ENCODE data around the gene CACNG5. TPM values are rescaled to one million over a fixed set of nuclear protein-coding genes. Genes with fewer than 3 reads are reported as not detected.
"Not testable (repeated sequence)": the region's sequence is repeated elsewhere in the genome, so short reads cannot be mapped to it uniquely, and the experiment has no call there.

Gene CACNG5
- polyA plus RNA-seq, 6 donors from 2014 or later: not detected

- H3K27me3 Mint-ChIP-seq: peaks cover 0 to 43% (median 17%) of the 10 kb centered on the region in 3 donors
Measured at GRCh38 chr17:66865151-66865550, 30.2 kb downstream of the CACNG5 start.

GRCh38 chr17:66873962-66874361 lies 39.0 kb downstream of the CACNG5 start:
- ATAC-seq (ENCODE audit: low read depth in 2 of 2) (no peak), DNase-seq (no peak)
- H3K27me3 Mint-ChIP-seq: peaks cover 3 to 35% (median 21%) of the 10 kb centered on the region in 3 donors
- H3K36me3 Mint-ChIP-seq: peaks cover 0 to 5% of the 10 kb centered on the region in 2 donors
- H3K27ac Mint-ChIP-seq: no peak overlapping the region
- H3K4me1 Mint-ChIP-seq: no peaks in the 10 kb centered on the region
- no peak overlapping the region for H3K4me3 Mint-ChIP-seq
- H3K9me3 Mint-ChIP-seq: peaks cover 0 to 13% (median 6%) of the 10 kb centered on the region in 7 donors

More at GRCh38 chr17:66865151-66865550, 30.2 kb downstream of the CACNG5 start:
- no peak overlapping the region for H3K4me3 Mint-ChIP-seq
- H3K36me3 Mint-ChIP-seq: no peaks in the 10 kb centered on the region
- H3K27ac Mint-ChIP-seq: no peak overlapping the region
- H3K4me1 Mint-ChIP-seq: no peaks in the 10 kb centered on the region
- ATAC-seq (ENCODE audit: low read depth in 2 of 2) (no peak), DNase-seq (no peak)
- peaks cover 6 to 48% (median 21%) of the 10 kb centered on the region in 7 donors for H3K9me3 Mint-ChIP-seq

GRCh38 chr17:66884931-66885330 lies 50.0 kb downstream of the CACNG5 start:
- DNase-seq: no peak
- ATAC-seq (ENCODE audit: low read depth in 2 of 2): no peak
- H3K4me1 Mint-ChIP-seq: no peaks in the 10 kb centered on the region
- no peaks in the 10 kb centered on the region for H3K36me3 Mint-ChIP-seq
- H3K27ac Mint-ChIP-seq: no peak overlapping the region
- H3K4me3 Mint-ChIP-seq: no peak overlapping the region
- H3K9me3 Mint-ChIP-seq: peaks cover 2 to 18% (median 13%) of the 10 kb centered on the region in 7 donors
- peaks cover 0 to 21% (median 18%) of the 10 kb centered on the region in 3 donors for H3K27me3 Mint-ChIP-seq

- no peak for DNase-seq
- no peaks in the 10 kb centered on the region for H3K4me1 Mint-ChIP-seq
- no peak for ATAC-seq (ENCODE audit: low read depth in 2 of 2)
- no peak overlapping the region for H3K4me3 Mint-ChIP-seq
- H3K27me3 Mint-ChIP-seq: peaks cover 0 to 21% (median 18%) of the 10 kb centered on the region in 3 donors
- H3K27ac Mint-ChIP-seq: no peak overlapping the region
- H3K36me3 Mint-ChIP-seq: no peaks in the 10 kb centered on the region
- H3K9me3 Mint-ChIP-seq: peaks cover 2 to 17% (median 10%) of the 10 kb centered on the region in 7 donors
Measured at GRCh38 chr17:66885417-66885816, 50.5 kb downstream of the CACNG5 start.

- peaks cover 0 to 4% (median 0%) of the 10 kb centered on the region in 3 donors for H3K27me3 Mint-ChIP-seq
- H3K4me3 Mint-ChIP-seq: no peak overlapping the region
- no peak overlapping the region for H3K27ac Mint-ChIP-seq
- H3K36me3 Mint-ChIP-seq: no peaks in the 10 kb centered on the region
- no peaks in the 10 kb centered on the region for H3K4me1 Mint-ChIP-seq
- no peak for ATAC-seq (ENCODE audit: low read depth in 2 of 2)
- DNase-seq: no peak
- peaks cover 0 to 2% (median 0%) of the 10 kb centered on the region in 7 donors for H3K9me3 Mint-ChIP-seq
Measured at GRCh38 chr17:66889480-66890230, 54.7 kb downstream of the CACNG5 start.

- H3K36me3 Mint-ChIP-seq: no peaks in the 10 kb centered on the region
- H3K4me1 Mint-ChIP-seq: no peaks in the 10 kb centered on the region
- ATAC-seq (ENCODE audit: low read depth in 2 of 2) (no peak), DNase-seq (no peak)
- no peak overlapping the region for H3K27ac Mint-ChIP-seq
- no peak overlapping the region for H3K4me3 Mint-ChIP-seq
- H3K27me3 Mint-ChIP-seq: peaks cover 0 to 12% (median 9%) of the 10 kb centered on the region in 3 donors
- H3K9me3 Mint-ChIP-seq: peaks cover 0 to 2% (median 0%) of the 10 kb centered on the region in 7 donors
Measured at GRCh38 chr17:66892246-66892645, 57.3 kb downstream of the CACNG5 start.

- no peak overlapping the region for H3K27ac Mint-ChIP-seq
- peaks cover 0 to 17% (median 16%) of the 10 kb centered on the region in 3 donors for H3K27me3 Mint-ChIP-seq
- no peak overlapping the region for H3K4me3 Mint-ChIP-seq
- H3K36me3 Mint-ChIP-seq: no peaks in the 10 kb centered on the region
- DNase-seq (no peak), ATAC-seq (ENCODE audit: low read depth in 2 of 2) (no peak)
- H3K9me3 Mint-ChIP-seq: peaks cover 0 to 2% (median 0%) of the 10 kb centered on the region in 7 donors
- H3K4me1 Mint-ChIP-seq: no peaks in the 10 kb centered on the region
Measured at GRCh38 chr17:66893382-66893781, 58.5 kb downstream of the CACNG5 start.

- H3K4me1 Mint-ChIP-seq: no peaks in the 10 kb centered on the region
- H3K9me3 Mint-ChIP-seq: no peaks in the 10 kb centered on the region
- no peaks in the 10 kb centered on the region for H3K36me3 Mint-ChIP-seq
- H3K27me3 Mint-ChIP-seq: peaks cover 0 to 17% (median 16%) of the 10 kb centered on the region in 3 donors
- H3K4me3 Mint-ChIP-seq: no peak overlapping the region
- no peak for ATAC-seq (ENCODE audit: low read depth in 2 of 2)
- no peak for DNase-seq
- H3K27ac Mint-ChIP-seq: no peak overlapping the region
Measured at GRCh38 chr17:66893863-66894262, 58.9 kb downstream of the CACNG5 start.

GRCh38 chr17:66897141-66897540 lies 62.2 kb downstream of the CACNG5 start:
- H3K36me3 Mint-ChIP-seq: no peaks in the 10 kb centered on the region
- H3K9me3 Mint-ChIP-seq: no peaks in the 10 kb centered on the region
- H3K4me1 Mint-ChIP-seq: no peaks in the 10 kb centered on the region
- no peak overlapping the region for H3K4me3 Mint-ChIP-seq
- ATAC-seq (ENCODE audit: low read depth in 2 of 2) (no peak), DNase-seq (no peak)
- no peak overlapping the region for H3K27ac Mint-ChIP-seq
- peaks cover 0 to 28% (median 17%) of the 10 kb centered on the region in 3 donors for H3K27me3 Mint-ChIP-seq

GRCh38 chr17:66898536-66898935 lies 63.6 kb downstream of the CACNG5 start:
- Mint-ChIP-seq H3K27me3 (peaks cover 0 to 28% (median 17%) of the 10 kb centered on the region in 3 donors), H3K36me3 (no peaks in the 10 kb centered on the region), H3K9me3 (peaks cover 0 to 6% (median 0%) of the 10 kb centered on the region in 7 donors), H3K27ac (no peak overlapping the region), H3K4me3 (no peak overlapping the region), H3K4me1 (peaks cover 0 to 8% (median 5%) of the 10 kb centered on the region in 3 donors)
- no peak for DNase-seq
- ATAC-seq (ENCODE audit: low read depth in 2 of 2): no peak

- DNase-seq (no peak), ATAC-seq (ENCODE audit: low read depth in 2 of 2) (no peak)
- H3K36me3 Mint-ChIP-seq: no peaks in the 10 kb centered on the region
- peaks cover 0 to 9% (median 5%) of the 10 kb centered on the region in 3 donors for H3K4me1 Mint-ChIP-seq
- H3K27me3 Mint-ChIP-seq: peaks cover 0 to 24% (median 15%) of the 10 kb centered on the region in 3 donors
- peaks cover 0 to 6% (median 0%) of the 10 kb centered on the region in 7 donors for H3K9me3 Mint-ChIP-seq
- no peak overlapping the region for H3K4me3 Mint-ChIP-seq
- H3K27ac Mint-ChIP-seq: no peak overlapping the region
Measured at GRCh38 chr17:66900126-66901010, 65.5 kb downstream of the CACNG5 start.

- not testable (repeated sequence) for H3K9me3 Mint-ChIP-seq; H3K4me1 Mint-ChIP-seq; ATAC-seq (ENCODE audit: low read depth in 2 of 2); DNase-seq; H3K36me3 Mint-ChIP-seq; H3K4me3 Mint-ChIP-seq
- Mint-ChIP-seq H3K27ac (peak overlapping the region in 2 of 6 donors; percentile 57 to 60), H3K27me3 (peaks cover 0 to 11% (median 3%) of the 10 kb centered on the region in 3 donors)
Measured at GRCh38 chr17:66903296-66903695, 68.4 kb downstream of the CACNG5 start.

- peak overlapping the region in 1 of 6 donors; percentile 70 for H3K27ac Mint-ChIP-seq
- DNase-seq (no peak), ATAC-seq (ENCODE audit: low read depth in 2 of 2) (no peak)
- peak overlapping the region in 1 of 8 donors; percentile 75 for H3K4me3 Mint-ChIP-seq
- peaks cover 0 to 11% (median 3%) of the 10 kb centered on the region in 3 donors for H3K27me3 Mint-ChIP-seq
- H3K4me1 Mint-ChIP-seq: peaks cover 5 to 9% (median 9%) of the 10 kb centered on the region in 3 donors
- H3K9me3 Mint-ChIP-seq: peaks cover 0 to 6% (median 0%) of the 10 kb centered on the region in 7 donors
- H3K36me3 Mint-ChIP-seq: no peaks in the 10 kb centered on the region
Measured at GRCh38 chr17:66903781-66904180, 68.9 kb downstream of the CACNG5 start.

All from naive B cell (primary cell).